K562 (cell line): ENCODE measurements around the gene TOM1. TPM values are rescaled to one million over a fixed set of nuclear protein-coding genes. Genes with fewer than 3 reads are reported as not detected.

Source experiments
- ATAC-seq: fragments of 200-7000 bp; cut with Tn5 transposase; 3 replicates; pipeline ENCODE4 v1.9.1; 2020; ENCODE audit warnings: moderate library complexity
- BruUV-seq: library from RNA; stranded (reverse); fragments of 400-500 nt; replicated peaks from 2 replicates; lab custom pipeline; 2021; lab: Mats Ljungman, UMichigan
- CTCF ChIA-PET: fragments of 300-600 bp; formaldehyde crosslinking; extraction: SDS; loops from one replicate; lab custom pipeline; 2021; ENCODE audit warnings: low intra/inter-chr PET ratio; lab: Yijun Ruan, JAX
- POLR2A ChIA-PET: fragments of 300-600, 350-650 bp; sonication (Branson Sonifier 250); formaldehyde crosslinking; extraction: SDS; loops from one replicate; lab custom pipeline; 2021; ENCODE audit warnings: antibody characterized with exemption, inconsistent platforms; lab: Yijun Ruan, JAX
- DNase-seq, 4 experiments: peaks; one replicate each; pipeline versions ENCODE4 v3.0.0 to v3.0.0-alpha.2; 2011 to 2018; ENCODE audit warnings: low spot score in 3 of 4, mixed read lengths in 3 of 4; ENCODE audit errors: extremely low read depth in 1 of 4
- FAIRE-seq: peaks from 2 replicates; lab custom pipeline; 2011; peaks lifted over from hg19 to GRCh38; lab: Jason Lieb, UNC
- H2AFZ ChIP-seq: 2 replicates; pipeline ENCODE4 v1.6.0; 2011; ENCODE audit warnings: low read depth, low read length, control low read depth, inconsistent platforms
- H3K27ac ChIP-seq: fragments of 200-600 bp; 3 replicates; pipeline ENCODE4 v1.8.0; 2011; ENCODE audit warnings: low read depth, mild to moderate bottlenecking, control low read depth, inconsistent platforms, low read length, moderate library complexity, mixed read lengths; ENCODE audit errors: extremely low read depth
- H3K27me3 ChIP-seq, 2 experiments: fragments of 300-600 bp in 1 of 2; 2 replicates in 1 of 2; 3 replicates in 1 of 2; pipeline versions ENCODE4 v1.6.0 to v1.8.0; 2011; ENCODE audit warnings: inconsistent platforms in 2 of 2, low read length in 2 of 2, mild to moderate bottlenecking in 1 of 2, mixed read lengths in 1 of 2, moderate library complexity in 1 of 2; ENCODE audit not compliant: control insufficient read depth in 2 of 2, insufficient read depth in 2 of 2
- H3K36me3 ChIP-seq: fragments of 300-600 bp; 3 replicates; pipeline ENCODE4 v1.8.0; 2011; ENCODE audit warnings: mild to moderate bottlenecking, low read length, inconsistent platforms; ENCODE audit not compliant: control insufficient read depth, insufficient read depth
- H3K4me1 ChIP-seq, 2 experiments: fragments of 200-600 bp in 1 of 2; replicated peaks in 1 of 2; 2 replicates in 1 of 2; 3 replicates in 1 of 2; pipeline versions ENCODE4 v1.5.1 to v1.8.0; 2011; ENCODE audit warnings: inconsistent platforms in 2 of 2, low read length in 2 of 2, mild to moderate bottlenecking in 1 of 2, mixed read lengths in 1 of 2, moderate library complexity in 1 of 2; ENCODE audit not compliant: control insufficient read depth in 2 of 2, insufficient read depth in 2 of 2
- H3K4me2 ChIP-seq: 2 replicates; pipeline ENCODE4 v1.6.1; 2011; ENCODE audit warnings: low read length, control low read depth, inconsistent platforms, mixed read lengths; ENCODE audit not compliant: insufficient read depth
- H3K4me3 ChIP-seq: fragments of 200-600 bp; sonication (generic), shearing (Covaris generic); 2 replicates; pipeline ENCODE4 v1.5.1; 2016; ENCODE audit warnings: control low read depth, inconsistent platforms
- H3K79me2 ChIP-seq: fragments of 200-600 bp; 3 replicates; pipeline ENCODE4 v1.8.0; 2011; ENCODE audit warnings: low read length, inconsistent platforms; ENCODE audit not compliant: control insufficient read depth, insufficient read depth
- H3K9ac ChIP-seq, 2 experiments: 2 replicates each; pipeline versions ENCODE4 v1.6.0 to v1.6.1; 2011; ENCODE audit warnings: low read depth in 2 of 2, low read length in 2 of 2, control low read depth in 1 of 2, inconsistent platforms in 1 of 2, mild to moderate bottlenecking in 1 of 2, mixed read lengths in 1 of 2; ENCODE audit not compliant: insufficient read depth in 1 of 2
- H3K9me1 ChIP-seq: one replicate; pipeline ENCODE4 v1.6.0; 2011; ENCODE audit warnings: inconsistent platforms, mild to moderate bottlenecking, low read length, moderate library complexity; ENCODE audit not compliant: control insufficient read depth, insufficient read depth
- H3K9me3 ChIP-seq: replicated peaks from 2 replicates; pipeline ENCODE4 v1.5.1; 2011; ENCODE audit warnings: low read depth, low read length, inconsistent platforms; ENCODE audit not compliant: control insufficient read depth, insufficient read depth
- H4K20me1 ChIP-seq: replicated peaks from 2 replicates; pipeline ENCODE4 v1.6.1; 2011; ENCODE audit warnings: low read length, inconsistent platforms, mixed read lengths; ENCODE audit not compliant: control insufficient read depth, insufficient read depth
- DLX4 ChIP-seq: fragments of 250-450 bp; sonication (Bioruptor Pico); IDR thresholded peaks from 2 replicates; pipeline ENCODE4 v1.6.1; 2021; ENCODE audit warnings: mild to moderate bottlenecking
- ETV1 ChIP-seq: fragments of 450-650 bp; conservative IDR thresholded peaks from 2 replicates; pipeline ENCODE4 v1.6.1; 2016; ENCODE audit warnings: missing genetic modification characterization, control low read depth, low read depth, missing compliant biosample characterization
- ZC3H8 ChIP-seq: fragments of 450-650 bp; IDR thresholded peaks from 2 replicates; pipeline ENCODE4 v1.6.1; 2017
- WGBS: fragments of 100-300 bp; shearing (Covaris generic); methylation state at CpG from one replicate; pipeline ENCODE4 v1.1.6; 2016; ENCODE audit warnings: low coverage, mixed read lengths; ENCODE audit not compliant: insufficient coverage; ENCODE audit errors: missing lambda C conversion rate; 5-methylcytosine and 5-hydroxymethylcytosine counted together
- in situ Hi-C: fragments of 300-500 bp; cut with MboI; formaldehyde crosslinking; loops from 4 replicates; pipeline ENCODE4 v1.15.0; 2018; ENCODE audit warnings: inconsistent platforms, mixed read lengths
- intact Hi-C: fragments of 100-400 bp; cut with micrococcal nuclease; formaldehyde crosslinking; loops from 2 replicates; pipeline ENCODE4 v1.14.2; 2022
- polyA plus RNA-seq, 8 experiments: library from polyadenylated mRNA; depleted of rRNA in 4 of 8; stranded (reverse) in 5 of 8; unstranded in 3 of 8; fragments of >200 nt; fragmentation: Nextera tagmentation in 2 of 8; fragmentation: Illumina TruSeq in 1 of 8; extraction: Ambion mirVana in 2 of 8; extraction: Trizol in 1 of 8; gene quantifications; 2 replicates each; pipeline versions ENCODE4 v1.2.1 to v1.2.3, GENCODE V29; 2011 to 2014; ENCODE audit warnings: inconsistent platforms in 1 of 8, missing spikeins in 1 of 8
- total RNA-seq, 7 experiments: library from RNA; depleted of rRNA in 6 of 7; stranded (reverse); fragments of >200 nt in 6 of 7; fragmentation: Illumina TruSeq in 2 of 7; extraction: Trizol in 2 of 7; gene quantifications; 2 replicates each; pipeline versions ENCODE4 v1.2.1 to v1.2.3, GENCODE V29; 2011 to 2021; ENCODE audit warnings: low replicate concordance in 1 of 7
- TF ChIP-seq, protein P1 (sequence below), 3 experiments: IDR thresholded peaks in 2 of 3; conservative IDR thresholded peaks in 1 of 3; 2 replicates each; pipeline ENCODE4 v1.5.1; 2011 to 2012; ENCODE audit warnings: low read length in 3 of 3, mild to moderate bottlenecking in 3 of 3, control low read depth in 2 of 3, improper control_type of control experiment in 1 of 3, inconsistent platforms in 1 of 3, low read depth in 1 of 3, mixed read lengths in 1 of 3, moderate library complexity in 1 of 3; ENCODE audit not compliant: insufficient read depth in 2 of 3

The TOM1 gene
- total and polyA plus RNA-seq, 9 of the 15 experiments (the other 6 are each of a cell fraction or from before 2014, with no cell fraction given) = 0.64 to 20.6 (median 12.0) TPM

DNA sequence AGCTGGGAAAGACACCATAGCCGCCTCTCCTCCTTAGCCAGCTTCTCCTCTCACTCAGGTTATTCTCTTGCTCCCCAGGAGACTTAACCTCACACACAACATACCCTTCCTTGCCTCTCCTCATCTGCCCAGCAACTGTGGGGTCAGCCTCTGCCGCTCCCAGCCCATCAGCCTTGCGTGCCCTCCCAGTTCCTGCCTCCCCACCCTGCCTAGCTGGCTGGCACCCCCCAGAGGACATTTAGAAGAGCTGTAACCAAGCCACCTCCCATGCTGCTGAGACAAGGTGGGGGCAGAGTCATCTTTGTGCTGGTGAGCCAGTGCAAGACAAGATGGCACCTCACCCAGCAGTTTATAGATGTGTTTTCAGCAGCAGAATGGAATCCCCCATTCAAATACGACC is 38.2 kb downstream of the TOM1 start:
- no peaks in the 10 kb centered on the region for H3K79me2 ChIP-seq
- no peaks in the 10 kb centered on the region for H3K27me3 ChIP-seq
- H3K9me3 ChIP-seq = no peaks in the 10 kb centered on the region
- H3K36me3 ChIP-seq = peaks cover 30% of the 10 kb centered on the region; the same call in 2 of the 3 replicates
- intact Hi-C loops (no loop called here), in situ Hi-C loops (no loop called here)
- H4K20me1 ChIP-seq = no peaks in the 10 kb centered on the region
- ATAC-seq (peak; percentile 62; the same call in 2 of the 3 replicates), DNase-seq (peak in 2 of 4 experiments; percentile 17 to 19), FAIRE-seq (no peak)
- ChIA-PET POLR2A (interaction anchor here (0.6 to 0.8 kb wide), 3 partner anchors 34 to 239 kb away, joined by 3 read pairs; no protein-coding TSS in a partner anchor), CTCF (no interaction called here)
- WGBS = 68% methylated on average over 3 of the region's 4 CpGs
- TF ChIP-seq ZC3H8 (no peak), ETV1 (tag) (no peak), DLX4 (CRISPR knock-in tag) (no peak)
- TF ChIP-seq, protein P1, sequence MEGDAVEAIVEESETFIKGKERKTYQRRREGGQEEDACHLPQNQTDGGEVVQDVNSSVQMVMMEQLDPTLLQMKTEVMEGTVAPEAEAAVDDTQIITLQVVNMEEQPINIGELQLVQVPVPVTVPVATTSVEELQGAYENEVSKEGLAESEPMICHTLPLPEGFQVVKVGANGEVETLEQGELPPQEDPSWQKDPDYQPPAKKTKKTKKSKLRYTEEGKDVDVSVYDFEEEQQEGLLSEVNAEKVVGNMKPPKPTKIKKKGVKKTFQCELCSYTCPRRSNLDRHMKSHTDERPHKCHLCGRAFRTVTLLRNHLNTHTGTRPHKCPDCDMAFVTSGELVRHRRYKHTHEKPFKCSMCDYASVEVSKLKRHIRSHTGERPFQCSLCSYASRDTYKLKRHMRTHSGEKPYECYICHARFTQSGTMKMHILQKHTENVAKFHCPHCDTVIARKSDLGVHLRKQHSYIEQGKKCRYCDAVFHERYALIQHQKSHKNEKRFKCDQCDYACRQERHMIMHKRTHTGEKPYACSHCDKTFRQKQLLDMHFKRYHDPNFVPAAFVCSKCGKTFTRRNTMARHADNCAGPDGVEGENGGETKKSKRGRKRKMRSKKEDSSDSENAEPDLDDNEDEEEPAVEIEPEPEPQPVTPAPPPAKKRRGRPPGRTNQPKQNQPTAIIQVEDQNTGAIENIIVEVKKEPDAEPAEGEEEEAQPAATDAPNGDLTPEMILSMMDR (IDR thresholded peaks at IDR 0.05 in 2 of 3, conservative IDR thresholded peaks at IDR 0.05 in 1 of 3; ENCODE audit: insufficient read depth in 2 of 3, low read depth in 1 of 3, low read length in 3 of 3) = peak in 2 of 3 experiments; percentile 5 to 24; a peak in 1 of 6 replicates
- H3K4me3 ChIP-seq = no peak overlapping the region
- no peak overlapping the region for H3K27ac ChIP-seq
- H2AFZ ChIP-seq = no peak overlapping the region
- H3K9me1 ChIP-seq = no peaks in the 10 kb centered on the region
- BruUV-seq = no TSS peak
- H3K4me2 ChIP-seq = no peak overlapping the region
- H3K9ac ChIP-seq = no peak overlapping the region
- H3K4me1 ChIP-seq = peaks cover 2 to 15% of the 10 kb centered on the region in 2 experiments; a peak in 2 of 5 replicates
